Activated CD8-positive, alpha-beta memory T cell treated with anti-CD3 and anti-CD28 coated beads, Interleukin-2, amount 50 U/mL, for 4 hours (primary cell): ENCODE measurements around the gene CECR2.

Experiments
- DNase-seq: peaks from one replicate; pipeline ENCODE4 v3.0.0-alpha.2; 2020

CECR2 gene

GRCh38 chr22:17578136-17578754 lies 209.0 kb downstream of the CECR2 start:
- no peak for DNase-seq

DNA sequence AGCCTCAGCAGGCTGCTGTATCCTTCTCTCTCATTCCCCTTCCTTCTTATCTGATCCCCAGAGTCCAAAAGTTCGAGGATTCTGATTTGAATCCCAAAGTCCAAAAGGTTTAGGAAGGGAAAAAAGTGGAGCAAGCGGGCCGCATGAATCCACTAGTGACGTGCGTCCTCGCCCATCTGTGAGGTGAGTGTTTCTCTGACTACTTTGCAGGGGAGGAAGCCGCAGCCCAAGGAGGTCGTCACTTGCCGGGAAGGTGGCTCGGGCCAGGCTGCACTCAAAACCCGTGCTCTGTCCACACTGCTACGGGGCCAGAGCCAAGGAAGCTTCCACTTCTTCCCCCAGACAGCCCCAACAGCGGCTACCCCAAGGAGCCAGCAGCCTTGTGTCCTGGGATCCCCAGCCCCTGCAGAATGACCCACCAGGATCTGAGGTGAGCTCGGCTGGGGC lies 210.3 kb downstream of the CECR2 start:
- DNase-seq: no peak

- DNase-seq: no peak
Observed at GRCh38 chr22:17580441-17581031, 211.3 kb downstream of the CECR2 start.

GRCh38 chr22:17581056-17581455 lies 211.8 kb downstream of the CECR2 start:
- DNase-seq: no peak

- DNase-seq: no peak
Observed at GRCh38 chr22:17581631-17582030, 212.4 kb downstream of the CECR2 start.

DNA sequence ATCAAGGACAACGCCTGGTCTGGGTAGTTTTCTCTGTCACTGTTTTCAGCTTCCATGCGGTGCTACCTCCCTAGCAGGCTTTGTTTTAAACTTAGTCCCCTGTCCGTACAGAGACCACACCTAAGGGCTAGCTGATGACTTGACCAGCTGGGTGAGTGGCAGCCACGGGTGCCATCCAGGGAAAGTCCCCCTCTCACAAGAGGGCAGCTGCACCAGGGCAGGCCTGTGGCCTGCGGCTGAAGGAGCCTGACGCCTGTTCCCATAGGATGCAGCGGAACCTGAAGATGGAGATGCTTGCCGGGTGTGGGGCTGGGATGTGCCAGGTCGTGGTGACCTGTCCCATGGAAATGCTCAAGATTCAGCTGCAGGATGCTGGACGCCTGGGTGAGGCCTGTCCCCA lies 213.9 kb downstream of the CECR2 start:
- no peak for DNase-seq

DNA sequence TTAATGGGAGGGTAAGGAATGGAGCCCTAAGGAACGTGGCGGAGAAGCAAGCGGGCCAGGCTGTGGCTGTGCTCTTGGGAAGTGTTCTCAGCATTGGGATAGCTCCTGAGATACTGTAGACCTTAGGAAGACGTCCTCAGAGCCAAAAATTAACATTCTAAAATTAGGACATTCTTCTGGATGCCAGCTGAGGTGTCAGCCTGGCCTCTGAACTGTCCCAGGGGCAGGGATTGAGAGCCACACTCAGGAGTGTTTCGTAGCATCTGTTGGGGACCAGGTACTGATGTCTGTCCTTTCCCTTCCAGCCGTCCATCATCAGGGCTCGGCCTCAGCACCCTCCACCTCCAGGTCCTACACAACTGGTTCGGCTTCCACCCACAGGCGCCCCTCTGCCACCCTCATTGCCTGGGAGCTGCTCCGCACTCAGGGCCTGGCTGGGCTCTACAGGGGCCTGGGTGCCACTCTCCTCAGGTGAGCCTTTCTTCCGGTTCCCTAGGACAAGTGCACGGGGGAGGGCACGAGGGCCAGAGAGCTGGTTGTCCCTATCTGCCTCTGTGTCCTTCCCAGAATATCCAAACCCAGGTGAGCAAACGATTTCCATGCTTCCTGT lies 217.7 kb downstream of the CECR2 start:
- DNase-seq: no peak

DNA sequence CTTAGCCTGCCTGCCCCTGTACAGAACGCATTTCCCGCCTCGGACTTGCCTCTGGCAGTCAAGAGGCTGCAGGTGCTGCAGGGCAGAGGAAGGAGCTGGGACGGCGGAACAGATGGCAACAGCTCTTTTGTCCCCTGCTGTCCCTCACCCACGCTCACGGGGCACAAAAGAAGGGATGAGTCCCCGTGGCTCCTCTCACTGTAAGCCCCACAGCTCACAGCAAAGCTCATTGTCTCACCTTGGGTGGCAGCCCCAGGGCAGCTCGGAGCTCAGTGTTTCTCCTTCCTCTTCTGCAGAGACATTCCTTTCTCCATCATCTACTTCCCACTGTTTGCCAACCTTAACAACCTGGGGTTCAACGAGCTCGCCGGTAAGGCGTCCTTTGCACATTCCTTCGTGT lies 218.4 kb downstream of the CECR2 start:
- DNase-seq: no peak

DNA sequence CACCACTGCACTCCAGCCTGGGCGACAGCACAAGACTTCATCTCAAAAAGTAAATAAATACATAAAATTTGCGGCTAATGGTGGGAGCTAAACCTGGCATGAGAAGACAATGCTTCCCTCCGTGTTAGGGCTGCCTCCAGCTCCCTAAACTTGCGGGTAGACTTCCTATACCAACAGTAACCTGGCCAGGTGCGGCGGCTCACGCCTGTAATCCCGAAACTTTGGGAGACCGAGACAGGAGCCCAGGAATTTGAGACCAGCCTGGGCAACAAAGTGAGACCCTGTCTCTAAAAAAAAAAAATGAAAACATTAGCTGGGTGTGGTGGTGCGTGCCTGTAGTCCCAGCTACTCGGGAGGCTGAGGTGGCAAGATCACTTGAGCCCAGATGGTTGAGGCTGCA lies 219.3 kb downstream of the CECR2 start:
- no peak for DNase-seq

DNA sequence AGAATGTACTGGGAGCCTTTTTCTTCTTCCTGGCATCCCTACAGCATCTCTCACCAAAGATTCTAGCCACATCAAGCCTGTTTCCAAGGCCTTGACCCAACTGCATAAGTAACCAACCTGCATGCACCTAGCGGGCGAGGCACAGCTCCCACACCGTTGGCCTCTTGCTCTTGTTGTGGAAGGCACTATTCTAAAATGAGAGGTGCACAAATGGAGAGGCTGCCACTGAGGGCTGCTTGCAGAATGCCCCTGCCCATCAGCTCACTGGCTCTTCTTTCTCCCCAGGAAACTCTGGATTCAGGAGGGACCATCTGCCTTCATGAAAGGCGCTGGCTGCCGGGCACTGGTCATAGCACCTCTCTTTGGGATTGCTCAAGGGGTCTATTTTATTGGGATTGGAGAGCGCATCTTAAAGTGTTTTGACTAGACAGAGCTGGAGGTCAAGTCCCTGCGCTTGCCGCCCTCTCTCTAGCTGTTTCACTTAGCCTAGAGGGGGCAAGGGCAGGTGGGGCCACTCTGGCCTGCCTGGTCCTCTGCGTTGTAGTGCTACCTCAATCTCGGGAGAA lies 220.6 kb downstream of the CECR2 start:
- no peak for DNase-seq

DNA sequence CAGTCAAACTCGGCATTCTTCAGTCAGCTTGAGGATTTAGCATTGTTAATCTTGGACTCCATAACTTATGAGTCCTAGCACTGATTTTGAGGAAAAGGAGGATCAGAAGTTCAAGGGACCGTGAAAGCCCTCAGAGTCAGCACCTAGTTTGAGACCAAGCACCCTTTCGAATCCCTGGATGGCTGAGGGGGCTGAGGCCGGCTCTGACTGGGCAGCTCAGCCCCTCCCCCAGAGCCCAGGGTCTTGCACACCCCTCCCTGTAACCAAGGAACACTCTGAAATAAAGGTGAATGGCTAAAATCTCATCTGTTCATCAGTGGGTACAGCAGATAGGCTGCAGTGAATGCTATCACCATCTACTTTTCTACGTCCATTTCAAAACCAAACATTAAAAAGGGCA lies 221.3 kb downstream of the CECR2 start:
- DNase-seq: no peak

- no peak for DNase-seq
Observed at GRCh38 chr22:17592201-17592600, 222.9 kb downstream of the CECR2 start.

- no peak for DNase-seq
Observed at GRCh38 chr22:17596226-17596625, 227.0 kb downstream of the CECR2 start.

DNA sequence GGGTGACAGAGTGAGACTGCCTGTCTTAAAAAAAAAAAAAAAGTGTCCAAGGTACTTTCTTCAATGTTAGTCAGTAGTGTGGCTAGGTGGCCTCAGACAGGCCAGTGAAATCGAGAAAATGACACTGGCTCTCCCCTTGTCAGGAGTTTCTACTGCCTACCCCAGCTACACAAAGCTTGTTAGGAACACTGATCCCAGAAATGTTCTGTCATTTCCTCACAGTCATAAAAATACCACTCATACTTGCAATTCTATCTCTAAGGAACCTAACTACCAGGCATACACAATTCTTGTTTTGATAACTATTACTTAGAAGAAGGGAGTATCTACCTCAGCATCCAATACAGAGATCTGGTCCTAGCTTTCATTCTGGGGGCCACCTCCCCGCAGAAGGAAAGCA lies 228.0 kb downstream of the CECR2 start:
- no peak for DNase-seq

- no peak for DNase-seq
Observed at GRCh38 chr22:17598318-17598717, 229.1 kb downstream of the CECR2 start.

DNA sequence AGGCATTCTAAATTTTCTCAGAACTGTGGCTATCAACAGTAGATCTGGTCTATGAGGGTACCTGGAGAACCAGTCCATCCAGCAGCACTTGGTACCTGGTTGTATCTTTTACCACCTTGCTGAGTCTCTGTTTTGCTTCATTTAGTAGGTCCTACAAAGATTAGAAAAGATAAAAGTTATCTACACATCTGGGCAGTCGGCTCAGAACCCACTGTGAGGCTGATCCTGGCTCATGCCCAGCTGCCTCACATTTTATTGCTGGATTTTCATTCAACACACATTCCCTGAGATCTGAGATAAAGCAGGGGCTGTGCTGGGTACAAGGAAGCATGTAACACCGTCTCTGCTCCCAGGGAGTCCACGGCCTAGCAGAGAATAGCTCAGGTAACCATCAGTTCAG lies 231.8 kb downstream of the CECR2 start:
- DNase-seq: no peak

DNA sequence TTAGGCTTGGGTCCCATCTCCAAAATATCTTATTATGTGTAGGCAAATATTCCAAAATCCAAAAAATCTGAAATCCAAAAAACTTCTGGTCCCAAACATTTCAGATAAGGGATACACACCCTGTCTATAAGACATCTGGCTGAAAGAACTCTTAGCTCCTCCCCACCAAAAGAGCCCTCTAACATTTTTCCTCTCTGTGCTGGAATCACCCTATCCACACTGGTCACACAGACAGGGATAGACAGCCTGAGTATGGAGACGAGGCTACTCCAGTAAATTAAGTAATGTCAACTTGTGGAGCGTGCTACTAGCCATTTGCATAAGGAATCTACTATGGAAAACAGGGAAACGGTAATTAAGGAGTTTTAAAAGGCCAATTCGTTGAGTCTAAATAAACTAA lies 234.4 kb downstream of the CECR2 start:
- no peak for DNase-seq

GRCh38 chr22:17606496-17606895 lies 237.2 kb downstream of the CECR2 start:
- no peak for DNase-seq
